ENCODE measurements around the gene CCL21.

Gene CCL21

DNA sequence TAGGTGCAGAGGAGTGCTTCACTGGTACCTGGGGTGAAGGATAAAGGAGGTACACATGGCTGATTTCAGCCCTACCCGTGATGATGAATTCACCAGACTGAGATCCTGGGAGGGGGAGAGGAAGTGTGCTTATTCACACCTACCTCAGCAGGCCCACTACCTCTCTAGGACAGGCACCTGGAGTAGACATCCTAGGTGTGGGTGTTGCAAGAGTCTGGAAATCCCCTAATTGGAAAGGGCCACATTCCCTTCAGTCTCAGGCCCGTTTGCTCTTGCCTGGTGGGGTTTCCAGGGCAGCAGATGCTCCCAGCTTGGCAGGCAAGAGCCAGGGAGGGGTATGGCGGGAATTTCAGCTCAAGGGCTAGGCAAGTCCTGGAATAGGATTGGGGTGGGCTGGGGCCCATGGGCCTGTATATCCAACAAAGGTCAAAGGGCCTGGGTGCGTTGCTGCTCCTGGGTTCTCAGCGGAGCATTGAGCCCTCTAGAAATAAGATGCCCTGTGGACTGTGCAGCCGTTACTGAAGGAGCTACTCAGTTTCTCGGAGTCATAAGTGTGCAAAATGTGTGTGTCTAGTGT lies 5.8 kb upstream of the CCL21 start:
- DNase-seq (ENCODE audit: low read depth in 1 of 2, low spot score in 1 of 2), result no peak
- TF ChIP-seq, protein P1, sequence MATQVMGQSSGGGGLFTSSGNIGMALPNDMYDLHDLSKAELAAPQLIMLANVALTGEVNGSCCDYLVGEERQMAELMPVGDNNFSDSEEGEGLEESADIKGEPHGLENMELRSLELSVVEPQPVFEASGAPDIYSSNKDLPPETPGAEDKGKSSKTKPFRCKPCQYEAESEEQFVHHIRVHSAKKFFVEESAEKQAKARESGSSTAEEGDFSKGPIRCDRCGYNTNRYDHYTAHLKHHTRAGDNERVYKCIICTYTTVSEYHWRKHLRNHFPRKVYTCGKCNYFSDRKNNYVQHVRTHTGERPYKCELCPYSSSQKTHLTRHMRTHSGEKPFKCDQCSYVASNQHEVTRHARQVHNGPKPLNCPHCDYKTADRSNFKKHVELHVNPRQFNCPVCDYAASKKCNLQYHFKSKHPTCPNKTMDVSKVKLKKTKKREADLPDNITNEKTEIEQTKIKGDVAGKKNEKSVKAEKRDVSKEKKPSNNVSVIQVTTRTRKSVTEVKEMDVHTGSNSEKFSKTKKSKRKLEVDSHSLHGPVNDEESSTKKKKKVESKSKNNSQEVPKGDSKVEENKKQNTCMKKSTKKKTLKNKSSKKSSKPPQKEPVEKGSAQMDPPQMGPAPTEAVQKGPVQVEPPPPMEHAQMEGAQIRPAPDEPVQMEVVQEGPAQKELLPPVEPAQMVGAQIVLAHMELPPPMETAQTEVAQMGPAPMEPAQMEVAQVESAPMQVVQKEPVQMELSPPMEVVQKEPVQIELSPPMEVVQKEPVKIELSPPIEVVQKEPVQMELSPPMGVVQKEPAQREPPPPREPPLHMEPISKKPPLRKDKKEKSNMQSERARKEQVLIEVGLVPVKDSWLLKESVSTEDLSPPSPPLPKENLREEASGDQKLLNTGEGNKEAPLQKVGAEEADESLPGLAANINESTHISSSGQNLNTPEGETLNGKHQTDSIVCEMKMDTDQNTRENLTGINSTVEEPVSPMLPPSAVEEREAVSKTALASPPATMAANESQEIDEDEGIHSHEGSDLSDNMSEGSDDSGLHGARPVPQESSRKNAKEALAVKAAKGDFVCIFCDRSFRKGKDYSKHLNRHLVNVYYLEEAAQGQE (IDR thresholded peaks at IDR 0.05; ENCODE audit: insufficient replicate concordance, low read depth), result no peak
- TF ChIP-seq GABPA (IDR thresholded peaks at IDR 0.05; ENCODE audit: low read depth), result no peak
- no peak for TF ChIP-seq SPI1 (IDR thresholded peaks at IDR 0.05; ENCODE audit: borderline replicate concordance, low read depth)
- TF ChIP-seq, protein P2, sequence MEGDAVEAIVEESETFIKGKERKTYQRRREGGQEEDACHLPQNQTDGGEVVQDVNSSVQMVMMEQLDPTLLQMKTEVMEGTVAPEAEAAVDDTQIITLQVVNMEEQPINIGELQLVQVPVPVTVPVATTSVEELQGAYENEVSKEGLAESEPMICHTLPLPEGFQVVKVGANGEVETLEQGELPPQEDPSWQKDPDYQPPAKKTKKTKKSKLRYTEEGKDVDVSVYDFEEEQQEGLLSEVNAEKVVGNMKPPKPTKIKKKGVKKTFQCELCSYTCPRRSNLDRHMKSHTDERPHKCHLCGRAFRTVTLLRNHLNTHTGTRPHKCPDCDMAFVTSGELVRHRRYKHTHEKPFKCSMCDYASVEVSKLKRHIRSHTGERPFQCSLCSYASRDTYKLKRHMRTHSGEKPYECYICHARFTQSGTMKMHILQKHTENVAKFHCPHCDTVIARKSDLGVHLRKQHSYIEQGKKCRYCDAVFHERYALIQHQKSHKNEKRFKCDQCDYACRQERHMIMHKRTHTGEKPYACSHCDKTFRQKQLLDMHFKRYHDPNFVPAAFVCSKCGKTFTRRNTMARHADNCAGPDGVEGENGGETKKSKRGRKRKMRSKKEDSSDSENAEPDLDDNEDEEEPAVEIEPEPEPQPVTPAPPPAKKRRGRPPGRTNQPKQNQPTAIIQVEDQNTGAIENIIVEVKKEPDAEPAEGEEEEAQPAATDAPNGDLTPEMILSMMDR (IDR thresholded peaks at IDR 0.05; ENCODE audit: insufficient read depth, low read length), result no peak
- no peak for TF ChIP-seq POLR2AphosphoS5 (IDR thresholded peaks at IDR 0.05; ENCODE audit: low read depth)
- Histone ChIP-seq H3K27me3 (ENCODE audit: insufficient read depth, poor library complexity, severe bottlenecking) (peaks cover 4% of the 10 kb centered on the region), H3K27ac (replicated peaks) (no peak overlapping the region), H3K4me3 (replicated peaks; ENCODE audit: insufficient read depth, low read length) (no peak overlapping the region)

DNA sequence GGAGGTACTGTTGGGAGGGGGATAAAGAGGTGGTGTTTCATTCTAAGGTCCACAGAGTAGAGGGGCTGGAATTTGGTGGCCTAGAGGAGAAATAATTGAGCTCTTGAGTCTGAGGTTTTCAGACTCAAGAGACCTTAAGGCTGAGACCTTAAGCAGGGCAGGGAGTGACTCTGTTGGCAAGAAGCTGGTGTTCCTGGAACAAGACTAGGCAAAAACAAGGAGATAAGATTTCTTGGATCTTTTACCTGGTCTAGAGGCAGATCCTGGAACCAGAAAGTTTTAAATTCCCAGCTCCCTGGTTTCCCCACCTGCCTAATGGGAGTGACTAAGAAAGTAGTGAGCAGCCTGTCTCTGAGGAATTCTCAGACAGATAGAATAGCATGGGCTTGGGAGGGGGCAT lies 4.1 kb upstream of the CCL21 start:
- Histone ChIP-seq H3K27me3 (ENCODE audit: insufficient read depth, poor library complexity, severe bottlenecking) (peaks cover 4% of the 10 kb centered on the region), H3K27ac (replicated peaks) (no peak overlapping the region), H3K4me3 (replicated peaks; ENCODE audit: insufficient read depth, low read length) (no peak overlapping the region)
- TF ChIP-seq SPI1 (IDR thresholded peaks at IDR 0.05; ENCODE audit: borderline replicate concordance, low read depth) (no peak), POLR2AphosphoS5 (IDR thresholded peaks at IDR 0.05; ENCODE audit: low read depth) (no peak), GABPA (IDR thresholded peaks at IDR 0.05; ENCODE audit: low read depth) (no peak)
- TF ChIP-seq, protein P2 (IDR thresholded peaks at IDR 0.05; ENCODE audit: insufficient read depth, low read length), result no peak
- TF ChIP-seq, protein P1 (IDR thresholded peaks at IDR 0.05; ENCODE audit: insufficient replicate concordance, low read depth), result no peak
- no peak for DNase-seq (ENCODE audit: low read depth in 1 of 2, low spot score in 1 of 2)

DNA sequence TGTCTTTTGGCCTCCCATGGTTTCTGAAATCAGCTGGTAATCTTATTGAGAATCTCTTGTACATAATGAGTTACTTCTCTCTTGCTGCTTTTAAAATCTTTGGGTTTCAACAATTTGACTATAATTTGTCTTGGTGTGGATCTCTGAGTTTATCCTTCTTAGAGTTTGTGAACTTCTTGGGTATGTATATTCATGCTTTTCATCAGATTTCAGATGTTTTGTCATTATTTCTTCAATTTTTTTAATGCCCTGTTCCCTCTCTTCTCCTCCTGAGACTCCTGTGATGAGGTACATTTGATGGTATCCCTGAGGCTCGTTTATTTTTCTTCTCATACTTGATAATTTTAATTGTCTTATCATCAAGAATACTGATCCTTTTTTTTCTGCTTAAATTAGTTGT lies 2.2 kb upstream of the CCL21 start:
- no peak for TF ChIP-seq POLR2AphosphoS5 (IDR thresholded peaks at IDR 0.05; ENCODE audit: low read depth)
- no peak for TF ChIP-seq SPI1 (IDR thresholded peaks at IDR 0.05; ENCODE audit: borderline replicate concordance, low read depth)
- TF ChIP-seq, protein P1 (IDR thresholded peaks at IDR 0.05; ENCODE audit: insufficient replicate concordance, low read depth), result no peak
- TF ChIP-seq, protein P2 (IDR thresholded peaks at IDR 0.05; ENCODE audit: insufficient read depth, low read length), result no peak
- no peak for DNase-seq (ENCODE audit: low read depth in 1 of 2, low spot score in 1 of 2)
- Histone ChIP-seq H3K27me3 (ENCODE audit: insufficient read depth, poor library complexity, severe bottlenecking) (peaks cover 4% of the 10 kb centered on the region), H3K27ac (replicated peaks) (no peak overlapping the region), H3K4me3 (replicated peaks; ENCODE audit: insufficient read depth, low read length) (no peak overlapping the region)
